ENCODE results near the gene SOX8.

GRCh38 chr16:991773-992172 lies 10.2 kb downstream of the SOX8 start:
- TF ChIP-seq CTCF (IDR thresholded peaks at IDR 0.05; ENCODE audit: low read length) (no peak), EZH2 (optimal IDR thresholded peaks at IDR 0.05; ENCODE audit: low read depth, low read length) (no peak), EZH2phosphoT487 (IDR thresholded peaks at IDR 0.05; ENCODE audit: low read length) (no peak)
